Stimulated activated naive CD8-positive, alpha-beta T cell treated with anti-CD3 and anti-CD28 coated beads, Interleukin-15, amount 100 ng/mL, for 72 hours (primary cell): ENCODE measurements around the gene IL33.

Experiments
- ATAC-seq: fragments of 150-1000 bp; cut with Tn5 transposase; 2 replicates; pipeline ENCODE4 v1.10.0; 2021; ENCODE audit warnings: mild to moderate bottlenecking, moderate library complexity
- DNase-seq, 2 donors: peaks; one replicate each; pipeline ENCODE4 v3.0.0; 2021 to 2022
- H3K27ac Mint-ChIP-seq, 2 donors: one replicate each; pipeline ENCODE4 v1.8.0; 2022; ENCODE audit warnings: mild to moderate bottlenecking in 2 of 2, mixed read lengths in 2 of 2, moderate library complexity in 2 of 2
- H3K27me3 Mint-ChIP-seq: one replicate; pipeline ENCODE4 v1.8.0; 2022; ENCODE audit warnings: mixed read lengths
- H3K4me1 Mint-ChIP-seq: one replicate; pipeline ENCODE4 v1.8.0; 2022; ENCODE audit warnings: mild to moderate bottlenecking, mixed read lengths
- H3K4me3 Mint-ChIP-seq, 2 donors: one replicate each; pipeline ENCODE4 v1.8.0; 2022; ENCODE audit warnings: mild to moderate bottlenecking in 2 of 2, mixed read lengths in 2 of 2, moderate library complexity in 1 of 2
- H3K9me3 Mint-ChIP-seq, 2 donors: one replicate each; pipeline ENCODE4 v1.8.0; 2022; ENCODE audit warnings: mixed read lengths in 2 of 2

IL33 gene

DNA sequence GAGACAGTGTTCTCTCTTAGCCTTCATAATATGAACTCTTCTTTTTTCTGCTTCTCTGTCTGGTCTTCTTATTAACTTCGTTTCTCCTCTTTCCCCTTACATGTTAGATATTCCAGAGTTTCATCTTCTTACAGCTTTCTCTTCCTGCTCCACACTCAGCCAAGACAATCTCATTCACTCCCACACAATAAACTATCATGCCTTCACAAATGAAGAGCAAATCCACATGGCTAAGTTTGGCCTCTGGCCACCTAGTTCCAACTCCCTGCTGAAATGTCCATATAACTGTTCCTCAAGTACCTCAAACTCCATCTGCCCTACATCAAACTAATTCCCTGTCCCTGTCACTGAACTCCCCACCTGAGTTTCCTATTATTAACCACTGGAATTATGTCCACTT lies 18.4 kb downstream of the IL33 start:
- H3K4me3 Mint-ChIP-seq: no peak overlapping the region
- ATAC-seq (no peak), DNase-seq (no peak)
- H3K27me3 Mint-ChIP-seq: no peaks in the 10 kb centered on the region
- no peaks in the 10 kb centered on the region for H3K4me1 Mint-ChIP-seq
- H3K9me3 Mint-ChIP-seq: no peaks in the 10 kb centered on the region
- H3K27ac Mint-ChIP-seq: no peak overlapping the region

DNA sequence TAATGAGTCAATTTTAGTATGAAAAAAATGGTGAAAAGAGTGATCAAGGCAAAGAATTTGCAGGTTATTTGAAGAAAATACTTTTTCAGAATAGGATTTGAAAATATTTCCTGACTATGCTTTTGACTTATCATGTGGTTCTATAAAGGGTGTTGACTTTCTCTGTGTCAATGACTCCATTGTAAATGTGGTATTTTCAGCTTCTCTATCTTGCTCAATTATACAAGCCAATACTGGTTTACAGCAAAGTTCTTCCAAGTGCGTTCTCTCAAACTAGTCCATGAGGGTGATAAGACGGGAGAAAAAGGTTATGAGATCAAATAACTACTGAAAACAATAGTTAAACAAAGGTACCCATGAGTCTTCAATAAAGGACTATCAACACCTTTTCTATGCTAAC lies 21.7 kb downstream of the IL33 start:
- Mint-ChIP-seq H3K4me1 (no peaks in the 10 kb centered on the region), H3K9me3 (no peaks in the 10 kb centered on the region), H3K27me3 (peaks cover 11% of the 10 kb centered on the region), H3K4me3 (no peak overlapping the region), H3K27ac (no peak overlapping the region)
- ATAC-seq (no peak), DNase-seq (no peak)

GRCh38 chr9:6239048-6239461 lies 23.4 kb downstream of the IL33 start:
- ATAC-seq: no peak
- no peaks in the 10 kb centered on the region for H3K9me3 Mint-ChIP-seq
- no peaks in the 10 kb centered on the region for H3K4me1 Mint-ChIP-seq
- no peak for DNase-seq
- peaks cover 11% of the 10 kb centered on the region for H3K27me3 Mint-ChIP-seq
- no peak overlapping the region for H3K27ac Mint-ChIP-seq
- no peak overlapping the region for H3K4me3 Mint-ChIP-seq

DNA sequence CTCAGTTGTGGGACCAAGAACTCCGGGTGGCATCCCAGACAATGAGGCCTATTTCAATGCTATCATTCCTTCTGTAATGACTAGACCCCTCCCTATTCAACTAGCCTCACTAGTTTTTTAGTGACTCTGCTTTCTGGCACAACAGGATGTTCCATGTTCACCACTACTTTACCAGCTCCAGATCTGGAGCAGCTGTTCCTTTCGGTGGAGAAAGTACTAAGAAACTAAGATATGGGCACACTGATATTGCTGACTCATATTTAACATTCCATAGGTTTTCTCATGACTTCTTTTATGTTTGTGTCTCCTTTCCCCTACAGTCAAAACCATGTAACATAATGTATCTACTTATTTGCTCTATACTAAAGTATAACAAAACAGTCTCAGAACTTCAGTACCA lies 24.1 kb downstream of the IL33 start:
- ATAC-seq (no peak), DNase-seq (no peak)
- Mint-ChIP-seq H3K27ac (no peak overlapping the region), H3K4me1 (no peaks in the 10 kb centered on the region), H3K4me3 (no peak overlapping the region), H3K9me3 (no peaks in the 10 kb centered on the region), H3K27me3 (peaks cover 13% of the 10 kb centered on the region)

GRCh38 chr9:6243746-6244145 lies 28.1 kb downstream of the IL33 start:
- H3K4me3 Mint-ChIP-seq: no peak overlapping the region
- peak in 1 of 2 donors; percentile 32 for DNase-seq
- peaks cover 24% of the 10 kb centered on the region for H3K27me3 Mint-ChIP-seq
- H3K9me3 Mint-ChIP-seq: no peaks in the 10 kb centered on the region
- no peaks in the 10 kb centered on the region for H3K4me1 Mint-ChIP-seq
- ATAC-seq: peak; percentile 90
- H3K27ac Mint-ChIP-seq: no peak overlapping the region

DNA sequence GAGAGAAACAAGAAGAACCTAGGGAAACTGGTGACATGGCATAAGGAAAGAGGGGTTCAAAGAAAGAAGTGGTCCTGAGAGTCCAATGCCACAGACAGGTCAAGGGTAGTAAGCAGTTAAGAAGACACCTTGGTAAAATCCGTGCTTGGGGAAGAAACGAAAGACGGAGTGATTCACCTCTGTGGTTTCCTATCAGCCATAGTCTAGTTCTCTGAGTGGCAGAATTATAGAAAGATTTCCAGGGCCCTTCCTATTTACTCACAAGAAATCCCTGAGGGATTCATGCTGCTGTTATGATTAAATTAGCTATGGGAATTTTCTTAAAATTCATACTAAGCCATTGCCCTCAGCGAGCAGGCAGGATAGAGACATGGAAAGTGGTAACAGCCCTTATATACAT lies 31.7 kb downstream of the IL33 start:
- Mint-ChIP-seq H3K27me3 (peaks cover 13% of the 10 kb centered on the region), H3K9me3 (no peaks in the 10 kb centered on the region), H3K4me3 (no peak overlapping the region), H3K4me1 (no peaks in the 10 kb centered on the region), H3K27ac (no peak overlapping the region)
- DNase-seq (no peak), ATAC-seq (no peak)

DNA sequence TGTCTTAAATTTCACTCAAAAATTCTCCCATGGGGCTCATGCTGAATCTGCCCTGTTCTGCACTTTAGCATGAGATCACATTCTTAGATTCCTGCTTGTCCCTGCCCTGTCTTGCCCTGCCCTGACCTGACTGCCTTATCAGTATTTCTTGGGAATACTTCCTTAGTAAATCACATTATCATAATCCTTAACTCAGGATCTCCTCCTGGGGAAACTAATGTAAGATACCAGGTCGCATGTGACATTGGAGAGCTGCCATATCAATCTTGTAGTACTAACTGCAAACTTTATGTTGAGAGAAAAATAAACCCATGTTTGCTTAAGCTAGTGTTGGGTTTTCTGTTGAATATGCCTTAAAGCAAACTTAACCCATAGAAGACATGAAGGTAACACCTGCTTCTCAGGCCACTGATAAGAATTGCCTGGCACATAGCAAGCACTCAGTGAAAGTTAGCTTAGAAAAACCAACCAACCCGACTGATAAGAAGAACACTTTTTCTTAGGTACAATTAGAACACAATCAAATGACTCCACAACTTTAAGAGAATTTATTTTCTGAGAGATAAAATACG lies 53.3 kb downstream of the IL33 start:
- no peaks in the 10 kb centered on the region for H3K27me3 Mint-ChIP-seq
- H3K4me1 Mint-ChIP-seq: no peaks in the 10 kb centered on the region
- no peak for DNase-seq
- no peak overlapping the region for H3K27ac Mint-ChIP-seq
- H3K4me3 Mint-ChIP-seq: no peak overlapping the region
- peaks cover 0 to 5% of the 10 kb centered on the region in 2 donors for H3K9me3 Mint-ChIP-seq
- ATAC-seq: no peak

DNA sequence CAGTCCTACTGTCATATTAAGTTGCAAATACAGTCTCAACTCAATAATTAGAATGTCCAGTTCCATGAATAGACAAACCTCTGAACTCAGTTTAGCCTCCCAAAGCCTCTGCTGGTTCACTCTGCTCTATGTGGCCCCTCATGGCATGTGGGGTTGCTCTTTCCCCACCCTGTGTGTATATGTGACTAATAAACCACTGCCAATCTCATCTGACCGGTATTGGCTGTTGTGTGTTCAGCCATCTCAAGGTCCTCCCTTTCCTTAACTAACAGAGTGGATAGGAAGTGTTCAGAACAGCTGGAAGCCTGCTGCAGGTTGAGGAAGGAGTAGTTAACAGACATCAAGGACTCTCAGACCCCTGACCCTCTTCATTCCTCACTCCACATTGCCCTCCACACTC lies 55.3 kb downstream of the IL33 start:
- H3K27me3 Mint-ChIP-seq: no peaks in the 10 kb centered on the region
- no peaks in the 10 kb centered on the region for H3K9me3 Mint-ChIP-seq
- no peak overlapping the region for H3K27ac Mint-ChIP-seq
- DNase-seq (no peak), ATAC-seq (no peak)
- H3K4me3 Mint-ChIP-seq: no peak overlapping the region
- H3K4me1 Mint-ChIP-seq: no peaks in the 10 kb centered on the region

DNA sequence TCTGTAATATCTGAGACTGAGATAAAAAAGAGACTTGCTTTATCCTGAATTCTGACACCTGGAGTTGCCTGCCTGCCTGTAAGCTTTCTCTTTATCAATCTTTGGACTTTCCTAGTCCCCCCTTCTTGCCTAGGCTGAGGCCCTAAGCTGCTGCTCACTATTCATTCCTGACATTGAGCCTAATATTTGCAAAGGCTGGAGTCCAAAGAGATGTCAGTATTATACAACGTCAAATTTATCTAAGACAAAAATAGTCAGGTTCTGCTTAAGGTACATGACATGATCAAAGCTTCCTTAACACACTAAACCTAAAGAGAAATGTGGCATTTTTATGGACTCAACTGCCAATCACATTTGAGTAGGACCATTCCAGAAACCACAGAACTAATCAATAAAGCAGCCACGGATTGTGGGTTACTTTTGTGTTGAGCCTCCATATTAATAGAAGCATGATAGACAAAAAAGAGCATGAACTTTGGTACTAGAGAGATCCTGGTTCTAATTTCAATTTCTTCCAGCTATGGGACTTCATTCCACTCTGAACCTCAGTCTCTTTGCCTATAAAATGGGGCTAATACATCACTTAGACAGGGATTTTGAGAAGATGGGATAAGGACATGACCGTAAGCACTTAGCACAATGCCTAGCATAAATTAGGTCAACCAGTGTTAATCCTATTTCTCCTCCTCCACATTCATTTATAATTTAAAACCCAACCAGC lies 56.1 kb downstream of the IL33 start:
- Mint-ChIP-seq H3K27ac (no peak overlapping the region), H3K9me3 (no peaks in the 10 kb centered on the region), H3K27me3 (no peaks in the 10 kb centered on the region), H3K4me3 (no peak overlapping the region), H3K4me1 (no peaks in the 10 kb centered on the region)
- no peak for DNase-seq
- ATAC-seq: no peak

- Mint-ChIP-seq H3K27me3 (no peaks in the 10 kb centered on the region), H3K4me1 (no peaks in the 10 kb centered on the region), H3K4me3 (no peak overlapping the region), H3K9me3 (no peaks in the 10 kb centered on the region), H3K27ac (no peak overlapping the region)
- DNase-seq (no peak), ATAC-seq (no peak)
Measured at GRCh38 chr9:6272229-6272598, 56.6 kb downstream of the IL33 start.

- no peak for ATAC-seq
- Mint-ChIP-seq H3K9me3 (no peaks in the 10 kb centered on the region), H3K27ac (no peak overlapping the region)
Measured at GRCh38 chr9:6277417-6277816, 61.8 kb downstream of the IL33 start.

DNA sequence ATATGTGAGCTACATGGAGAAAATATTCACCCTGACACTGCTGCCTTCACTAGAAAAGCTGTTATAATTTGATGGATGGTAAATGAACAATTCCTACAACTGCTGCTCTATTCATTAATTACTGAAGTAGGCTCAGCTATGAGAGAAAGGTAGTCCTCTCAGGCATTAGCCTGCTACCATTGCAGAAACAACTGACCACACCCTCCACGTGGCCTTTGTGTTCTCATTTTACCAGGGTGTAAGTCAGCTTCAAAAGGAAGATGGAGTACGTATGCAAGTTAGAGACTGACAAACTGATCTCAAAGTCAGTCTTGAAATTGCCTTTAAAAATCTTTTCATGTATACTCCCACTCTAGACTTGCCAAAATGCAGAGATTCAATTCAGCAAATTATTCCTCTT lies 86.3 kb downstream of the IL33 start:
- Mint-ChIP-seq H3K27me3 (peaks cover 21% of the 10 kb centered on the region), H3K27ac (no peak overlapping the region), H3K9me3 (peaks cover 0 to under 1% of the 10 kb centered on the region in 2 donors), H3K4me3 (no peak overlapping the region), H3K4me1 (no peaks in the 10 kb centered on the region)
- ATAC-seq (no peak), DNase-seq (no peak)

More at GRCh38 chr9:6277417-6277816, 61.8 kb downstream of the IL33 start:
- DNase-seq: no peak
- H3K4me1 Mint-ChIP-seq: no peaks in the 10 kb centered on the region
- peaks cover 3% of the 10 kb centered on the region for H3K27me3 Mint-ChIP-seq
- no peak overlapping the region for H3K4me3 Mint-ChIP-seq

DNA sequence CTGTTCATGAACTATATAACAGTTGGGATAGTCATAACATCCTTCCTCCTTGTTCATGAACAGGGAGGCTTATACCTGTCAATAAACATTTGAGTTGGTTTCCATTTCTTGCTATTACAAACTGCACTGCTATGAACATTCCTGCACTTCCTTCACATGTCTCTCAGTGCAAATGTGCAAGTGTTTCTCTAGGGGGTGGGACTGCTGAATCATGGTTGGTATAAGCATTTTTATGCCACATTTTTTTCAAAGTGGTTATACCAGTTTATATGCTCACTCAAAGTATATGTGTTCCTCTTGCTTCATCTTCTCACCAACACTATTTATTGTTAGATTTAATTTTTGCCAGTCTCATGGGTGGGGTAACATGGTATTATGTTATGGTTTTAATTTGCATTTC lies 86.8 kb downstream of the IL33 start:
- no peaks in the 10 kb centered on the region for H3K4me1 Mint-ChIP-seq
- no peak overlapping the region for H3K4me3 Mint-ChIP-seq
- H3K9me3 Mint-ChIP-seq: no peaks in the 10 kb centered on the region
- H3K27me3 Mint-ChIP-seq: peaks cover 21% of the 10 kb centered on the region
- ATAC-seq (no peak), DNase-seq (no peak)
- no peak overlapping the region for H3K27ac Mint-ChIP-seq

GRCh38 chr9:6304232-6304631 lies 88.6 kb downstream of the IL33 start:
- ATAC-seq (no peak), DNase-seq (no peak)
- Mint-ChIP-seq H3K27ac (no peak overlapping the region), H3K9me3 (no peaks in the 10 kb centered on the region), H3K27me3 (peaks cover 15% of the 10 kb centered on the region), H3K4me3 (no peak overlapping the region), H3K4me1 (no peaks in the 10 kb centered on the region)

DNA sequence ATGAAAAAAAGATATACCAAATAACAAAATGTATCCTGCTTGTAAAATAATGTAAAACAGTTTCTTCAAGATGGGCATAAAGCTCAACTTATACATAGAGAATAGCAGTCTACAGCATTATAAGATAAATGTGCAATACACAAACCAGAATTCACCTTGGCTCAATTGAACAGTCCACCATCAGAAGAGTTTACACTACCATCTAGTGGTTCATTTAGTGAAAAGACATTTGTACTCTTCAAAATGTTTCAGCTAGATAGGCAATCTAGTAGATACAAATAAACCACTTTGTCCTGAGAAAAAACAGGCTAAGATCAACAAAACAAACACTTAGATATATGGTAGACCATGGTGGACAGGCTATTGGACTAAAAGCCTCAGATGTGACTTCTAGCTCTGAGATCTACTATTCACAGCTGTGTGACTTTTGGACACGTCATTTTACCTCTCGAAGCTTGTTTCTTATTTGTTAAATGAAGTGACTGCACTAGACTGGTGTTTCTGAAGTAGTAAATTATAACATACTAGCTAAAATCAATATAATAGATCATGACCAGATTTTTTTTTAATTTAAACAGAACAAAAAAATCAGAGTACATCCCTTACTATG lies 90.5 kb downstream of the IL33 start:
- H3K4me1 Mint-ChIP-seq: no peaks in the 10 kb centered on the region
- H3K27me3 Mint-ChIP-seq: peaks cover 15% of the 10 kb centered on the region
- H3K27ac Mint-ChIP-seq: no peak overlapping the region
- DNase-seq (no peak), ATAC-seq (peak; percentile 50)
- H3K9me3 Mint-ChIP-seq: no peaks in the 10 kb centered on the region
- no peak overlapping the region for H3K4me3 Mint-ChIP-seq
